Right ventricle myocardium superior (tissue), 1 donor: ENCODE measurements around the gene VDR. TPM values are rescaled to one million over a fixed set of nuclear protein-coding genes. Genes with fewer than 3 reads are reported as not detected.
"Not testable (repeated sequence)": the region's sequence is repeated elsewhere in the genome, so short reads cannot be mapped to it uniquely, and the experiment has no call there.

Source experiments
- ATAC-seq: fragments of 200-7000 bp; cut with Tn5 transposase; one replicate; pipeline ENCODE4 v1.9.1; 2020; ENCODE audit warnings: mild to moderate bottlenecking; ENCODE audit not compliant: poor library complexity
- DNase-seq: peaks from one replicate; pipeline ENCODE4 v3.0.0-alpha.2; 2020
- intact Hi-C: fragments of 100-400 bp; cut with DNase I; formaldehyde crosslinking; loops from one replicate; pipeline ENCODE4 v1.11.2; 2022
- total RNA-seq: library from RNA; stranded (reverse); fragmentation: NEBNext Ultra II Directional; extraction: Animal tissue kit (Norgen Biotek cat#: 25700); gene quantifications from one replicate; pipeline ENCODE4 v1.2.1, GENCODE V29; 2021
- donor health status: DM: no; HTN: yes; CAD: no; lungs with severe emphysema.

VDR gene
- total RNA-seq, 1 donor from 2014 or later, result 0.11 TPM

- intact Hi-C loops, result no loop called here
- DNase-seq (peak; percentile 93), ATAC-seq (peak; percentile 83)
These were observed 91.8 kb downstream of the VDR start for GRCh38 chr12:47812797-47813510.

DNA sequence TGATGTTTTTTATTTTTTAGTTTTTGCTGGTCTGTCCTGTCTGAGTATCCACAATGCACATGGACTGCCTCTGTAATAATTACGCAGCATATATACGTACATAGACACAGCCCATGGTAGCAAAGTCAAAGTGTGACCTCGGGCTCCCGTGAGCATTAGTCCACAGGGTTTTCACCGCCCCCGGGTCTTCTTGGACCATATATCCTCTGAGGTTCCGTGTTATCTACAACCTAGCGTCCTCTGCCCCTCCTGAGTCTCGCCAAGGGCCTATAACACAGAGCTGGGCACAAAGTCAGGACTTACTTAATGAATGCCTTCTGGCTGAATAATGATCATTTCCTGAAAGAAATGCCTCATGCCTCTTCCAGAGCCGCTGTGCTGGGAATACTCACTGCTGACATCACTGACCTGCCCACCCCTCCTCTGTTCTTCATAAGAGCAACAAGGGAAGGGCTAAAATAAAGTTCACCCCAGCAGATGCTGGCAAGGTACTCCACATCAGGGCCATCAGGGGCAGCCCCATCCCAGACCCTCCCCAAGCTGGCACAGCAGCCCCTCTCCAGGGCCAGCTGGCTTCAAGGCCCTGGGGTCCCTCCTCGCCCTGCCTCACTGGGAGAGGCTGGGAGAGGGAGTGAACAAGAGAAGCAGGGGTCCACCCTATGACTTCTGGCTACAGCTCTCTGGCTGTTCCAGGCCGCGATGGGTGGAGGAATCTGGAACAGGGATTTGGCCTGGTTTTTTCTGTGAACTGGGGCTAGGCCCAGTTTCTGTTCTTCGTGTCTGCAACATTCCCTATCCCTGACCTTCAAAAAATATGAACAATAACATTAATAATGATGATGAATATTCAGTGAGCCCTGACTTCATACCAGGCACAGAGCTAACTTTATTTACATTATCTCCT lies 93.0 kb downstream of the VDR start:
- DNase-seq (peak; percentile 78), ATAC-seq (peak; percentile 42)
- intact Hi-C loops, result no loop called here

GRCh38 chr12:47811072-47811396 lies 93.8 kb downstream of the VDR start:
- intact Hi-C loops, result no loop called here
- ATAC-seq (no peak), DNase-seq (no peak)

DNA sequence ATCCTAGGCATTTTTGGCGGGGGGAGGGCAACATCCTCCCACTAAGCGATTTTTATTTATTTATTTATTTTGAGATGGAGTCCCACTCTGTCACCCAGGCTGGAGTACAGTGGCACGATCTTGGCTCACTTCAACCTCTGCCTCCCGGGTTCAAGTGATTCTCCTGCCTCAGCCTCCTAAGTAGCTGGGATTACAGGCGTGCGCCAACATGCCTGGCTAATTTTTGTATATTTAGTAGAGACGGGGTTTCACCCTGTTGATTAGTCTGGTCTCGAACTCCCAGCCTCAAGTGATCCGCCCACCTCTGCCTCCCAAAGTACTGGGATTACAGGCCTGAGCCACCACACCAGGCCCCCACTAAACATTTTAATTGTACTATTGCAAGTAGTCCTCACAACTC lies 95.3 kb downstream of the VDR start:
- intact Hi-C loops, ATAC-seq, DNase-seq: not testable (repeated sequence)

DNA sequence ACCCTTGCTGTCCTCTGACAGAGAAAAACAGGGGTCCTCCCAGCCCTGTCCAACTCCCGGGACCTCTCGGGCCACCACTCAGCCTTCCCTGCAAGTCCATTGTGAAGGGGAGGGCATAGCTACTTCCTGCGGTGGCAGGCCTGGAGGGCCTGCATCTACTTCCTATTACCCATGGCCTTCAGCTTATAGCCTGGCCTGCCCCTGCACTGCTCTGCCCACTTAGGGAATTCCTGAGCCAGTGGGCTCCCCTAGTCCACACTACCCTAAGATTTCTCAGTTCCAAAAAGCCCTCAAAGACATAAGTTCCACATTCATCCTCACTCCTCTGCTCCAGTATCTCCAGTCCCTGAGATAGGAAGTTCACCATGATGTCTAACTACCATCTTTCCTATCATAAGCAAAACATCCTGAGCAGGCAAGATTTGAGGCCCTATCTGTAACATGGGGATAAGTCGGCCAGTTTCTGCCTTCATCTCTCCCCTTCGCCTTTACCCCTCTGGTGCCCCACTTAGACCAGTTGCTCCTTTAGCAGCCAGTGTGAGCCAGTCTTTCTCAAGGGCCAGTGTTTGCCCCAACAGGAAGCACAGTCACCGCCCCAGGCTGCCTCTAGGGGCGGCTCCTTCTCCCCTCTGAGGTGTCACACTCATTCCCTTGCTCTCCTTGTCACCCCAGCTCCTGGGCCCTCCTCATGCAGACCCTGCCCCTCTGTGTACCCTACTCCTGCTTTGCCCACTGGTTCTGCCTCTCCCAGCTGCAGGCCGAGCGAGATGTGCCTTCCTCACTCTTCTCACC lies 96.0 kb downstream of the VDR start:
- DNase-seq (no peak), ATAC-seq (no peak)

DNA sequence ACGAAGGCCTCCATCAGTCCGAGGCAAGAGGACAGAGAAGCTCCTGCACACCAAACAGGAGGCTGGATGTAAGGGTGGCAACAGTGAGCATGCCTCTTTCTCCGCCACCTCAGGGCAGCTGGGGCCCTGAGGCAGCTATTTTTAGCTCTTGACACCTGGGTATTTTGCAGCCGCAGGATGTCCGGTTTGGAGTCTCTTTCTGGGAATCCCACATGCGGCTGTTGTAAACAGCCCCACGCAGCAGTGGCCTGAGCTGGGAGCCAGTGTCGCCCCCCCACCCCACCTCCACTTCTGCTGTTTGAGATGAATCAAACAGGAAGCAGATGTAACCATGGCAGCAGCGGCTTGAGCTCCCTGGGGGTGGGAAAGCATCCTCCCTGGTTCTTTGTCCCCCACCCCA lies 96.7 kb downstream of the VDR start:
- DNase-seq, result peak; percentile 78
- peak; percentile 29 for ATAC-seq
- intact Hi-C loops, result no loop called here

More for the DNA sequence above, 96.0 kb downstream of the VDR start:
- intact Hi-C loops, result no loop called here

DNA sequence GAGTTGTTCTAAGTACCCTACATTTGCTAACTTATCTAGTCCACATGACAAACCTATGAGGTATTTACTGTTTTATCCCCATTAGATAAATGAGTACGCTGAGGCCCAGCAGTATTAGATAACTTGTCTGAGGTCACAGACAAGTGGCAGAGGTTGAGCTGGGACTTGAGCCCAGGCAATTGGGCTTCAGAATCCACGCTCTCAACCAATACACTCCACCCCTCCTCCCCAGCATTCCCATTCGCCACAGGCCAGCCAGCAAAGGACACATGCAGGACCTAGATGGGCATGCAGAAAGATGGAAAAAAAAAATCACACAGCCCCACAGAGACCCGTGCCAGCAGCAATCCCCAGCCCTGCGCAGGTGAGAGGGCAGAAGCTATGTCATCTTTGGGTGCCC lies 97.5 kb downstream of the VDR start:
- peak; percentile 53 for ATAC-seq
- intact Hi-C loops, result no loop called here
- DNase-seq, result no peak

DNA sequence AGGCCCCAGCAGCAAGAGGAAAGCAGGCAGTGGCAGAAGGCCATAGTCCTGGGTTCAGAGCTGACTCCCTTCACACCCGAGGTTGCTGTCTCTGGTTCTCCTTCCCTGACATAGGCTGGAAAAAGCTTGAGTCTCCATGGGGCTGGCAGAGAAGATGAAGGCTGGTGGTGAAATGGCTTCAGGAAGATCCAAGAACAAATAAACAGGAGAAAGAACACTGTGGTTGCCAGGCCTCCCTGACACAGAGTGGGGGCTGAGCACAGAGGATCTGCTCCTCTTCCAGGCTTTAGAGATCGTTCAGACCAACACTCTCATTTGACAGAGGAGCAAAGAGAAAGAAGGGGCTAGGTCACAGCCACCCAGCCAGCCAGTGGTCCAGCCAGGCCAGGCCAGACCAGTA lies 99.4 kb downstream of the VDR start:
- ATAC-seq (no peak), DNase-seq (no peak)
- intact Hi-C loops, result no loop called here

- ATAC-seq, result no peak
- DNase-seq, result no peak
- intact Hi-C loops, result no loop called here
These were observed 100.6 kb downstream of the VDR start for GRCh38 chr12:47804171-47804570.

- no peak for DNase-seq
- ATAC-seq, result no peak
- intact Hi-C loops, result no loop called here
These were observed 101.5 kb downstream of the VDR start for GRCh38 chr12:47803191-47803875.

- ATAC-seq (no peak), DNase-seq (no peak)
- intact Hi-C loops, result no loop called here
These were observed 102.5 kb downstream of the VDR start for GRCh38 chr12:47802312-47802711.

DNA sequence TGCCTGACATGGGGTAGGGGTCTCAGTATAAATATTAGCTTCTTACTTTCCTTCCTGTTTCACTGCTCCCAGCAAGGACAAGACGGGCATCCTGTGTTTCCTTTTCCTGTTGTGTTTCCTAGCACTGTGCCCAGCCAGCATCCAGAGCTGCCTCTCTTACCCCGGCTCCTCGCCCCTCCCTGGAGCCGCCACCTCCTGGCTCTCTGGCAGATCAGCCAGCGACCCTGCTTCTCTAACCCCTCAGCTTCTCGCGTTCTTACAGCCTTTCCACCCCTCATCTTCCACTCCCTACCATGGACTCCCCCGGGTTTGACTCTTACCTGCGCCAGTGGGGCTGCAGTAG lies 102.9 kb downstream of the VDR start:
- ATAC-seq (no peak), DNase-seq (no peak)
- intact Hi-C loops, result no loop called here

GRCh38 chr12:47801170-47801903 lies 103.5 kb downstream of the VDR start:
- intact Hi-C loops, result no loop called here
- ATAC-seq (peak; percentile 31), DNase-seq (peak; percentile 74)

DNA sequence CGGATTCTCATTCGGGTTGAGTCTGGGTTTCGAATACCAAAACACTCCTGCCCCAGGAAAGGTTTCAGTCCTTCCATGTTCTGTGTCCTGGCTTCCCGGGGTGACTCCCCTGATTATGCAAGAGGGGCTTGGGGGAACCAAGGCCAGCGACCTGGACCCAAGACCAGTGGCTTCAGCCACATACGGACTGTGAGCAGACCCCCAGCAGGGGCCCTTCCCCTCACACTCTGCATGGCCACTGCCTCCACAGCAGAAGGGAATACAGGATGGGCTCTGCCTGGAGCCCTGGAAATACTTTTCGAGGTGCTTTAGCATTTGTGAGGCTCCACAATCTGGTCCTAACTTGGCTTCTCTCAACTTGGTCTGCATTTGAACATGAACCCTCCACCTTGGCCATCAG lies 104.2 kb downstream of the VDR start:
- intact Hi-C loops, result no loop called here
- DNase-seq (no peak), ATAC-seq (no peak)

DNA sequence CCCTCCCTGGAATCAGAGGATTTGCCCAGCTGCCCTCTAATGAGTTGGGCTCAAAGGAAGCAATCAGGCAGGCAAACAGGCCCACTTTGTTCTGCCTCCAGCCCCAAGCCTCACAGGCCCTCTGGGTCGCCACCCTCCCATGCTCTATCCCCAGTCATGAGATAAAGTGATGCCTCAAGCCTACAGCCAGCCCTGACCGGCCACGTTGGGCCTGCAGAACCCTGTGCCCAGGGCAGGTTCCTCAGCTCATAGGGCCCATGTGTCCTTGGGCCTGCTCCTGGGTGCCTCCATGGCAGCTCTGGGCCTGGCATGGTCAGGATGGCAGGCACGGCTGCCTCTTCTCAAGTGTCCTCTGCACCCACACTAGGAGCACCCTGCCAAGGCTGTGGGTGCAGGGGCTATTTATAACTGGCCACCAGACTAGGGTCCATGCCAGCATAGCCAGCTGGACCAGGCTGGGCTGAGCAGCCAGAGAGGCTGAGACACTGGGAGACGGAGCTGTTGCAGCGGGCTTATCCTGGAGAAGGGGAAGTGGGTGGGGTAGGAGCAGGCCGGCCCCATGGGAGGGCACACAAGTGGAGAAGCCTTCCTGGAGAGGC lies 105.3 kb downstream of the VDR start:
- peak; percentile 65 for ATAC-seq
- intact Hi-C loops, result no loop called here
- DNase-seq, result peak; percentile 80

DNA sequence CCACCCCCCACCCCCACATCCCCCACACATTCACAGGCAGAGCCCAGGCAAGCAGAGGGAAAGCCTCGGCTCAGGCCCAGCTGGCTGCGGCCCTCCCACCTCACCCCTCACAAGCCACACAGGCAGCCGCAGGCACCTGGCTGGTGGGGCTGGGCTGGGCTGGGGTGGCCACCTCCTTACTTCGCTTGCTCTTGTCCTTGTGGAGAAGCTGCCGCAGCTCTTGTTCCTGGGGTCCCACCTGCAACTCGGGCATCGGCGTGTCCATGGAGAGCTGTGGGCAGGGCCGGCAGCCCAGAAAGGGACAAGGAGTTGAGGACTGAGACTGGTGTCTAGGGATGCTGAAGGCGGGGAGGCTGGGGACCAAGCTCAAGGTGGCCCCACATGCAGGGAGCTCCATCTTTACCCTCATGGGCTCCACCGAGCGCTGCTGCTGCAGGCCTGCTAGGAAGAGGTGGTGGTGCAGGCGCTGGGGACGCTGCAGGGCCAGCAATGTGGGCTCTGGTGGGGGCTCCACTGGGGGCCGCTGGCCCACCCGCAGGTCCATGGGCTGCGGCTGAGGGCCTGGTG lies 106.3 kb downstream of the VDR start:
- no peak for ATAC-seq
- no peak for DNase-seq
- intact Hi-C loops, result no loop called here

GRCh38 chr12:47797441-47797840 lies 107.4 kb downstream of the VDR start:
- DNase-seq (no peak), ATAC-seq (peak; percentile 33)
- intact Hi-C loops, result loop anchor here (2.0 kb wide), 1 partner anchor 41 kb away; no protein-coding TSS in a partner anchor
